Activated T-cell treated with anti-CD3 and anti-CD28 coated beads for 4 hours (primary cell): ENCODE data around the gene S1PR2.
A peak's percentile ranks its signal among the peaks of the same experiment; 100 is the strongest.
"Not testable (repeated sequence)": the region's sequence is repeated elsewhere in the genome, so short reads cannot be mapped to it uniquely, and the experiment has no call there.

Experiments
- DNase-seq: peaks from one replicate; pipeline ENCODE4 v3.0.0-alpha.2; 2020

Gene S1PR2

DNA sequence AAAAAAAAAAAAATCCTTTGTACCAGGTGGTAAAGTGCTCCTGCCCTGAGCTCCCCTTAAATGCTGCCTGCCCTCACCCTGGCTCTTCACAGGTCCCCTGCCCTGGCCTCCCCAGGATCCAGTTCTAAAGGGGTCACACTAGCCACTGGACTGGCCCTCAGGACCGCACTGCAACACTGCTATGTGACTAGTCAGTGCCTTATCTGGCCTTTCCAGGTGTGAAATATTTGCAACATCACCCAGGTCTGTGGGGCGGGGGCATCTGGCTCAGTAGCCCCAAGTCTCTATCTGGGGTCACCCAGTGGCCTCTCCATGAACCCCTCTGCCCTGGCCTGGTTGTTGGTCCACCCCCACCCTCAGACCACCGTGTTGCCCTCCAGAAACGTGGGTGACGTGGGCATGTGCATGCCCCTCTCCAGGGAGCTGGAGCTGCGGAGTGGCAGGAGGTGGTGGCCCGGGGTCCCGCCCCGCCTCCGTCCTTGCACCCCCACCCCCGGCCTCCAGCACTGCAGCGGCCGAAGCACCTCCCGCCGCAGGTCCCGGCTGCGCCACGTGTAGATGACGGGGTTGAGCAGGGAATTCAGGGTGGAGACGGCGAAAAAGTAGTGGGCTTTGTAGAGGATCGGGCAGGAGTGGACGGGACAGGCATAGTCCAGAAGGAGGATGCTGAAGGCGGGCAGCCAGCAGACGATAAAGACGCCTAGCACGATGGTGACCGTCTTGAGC is 7.5 kb downstream of the S1PR2 start:
- DNase-seq: no peak

GRCh38 chr19:10222201-10222890 is 8.8 kb downstream of the S1PR2 start:
- no peak for DNase-seq

GRCh38 chr19:10220695-10221094 is 10.4 kb downstream of the S1PR2 start:
- DNase-seq: no peak

GRCh38 chr19:10219678-10220077 is 11.5 kb downstream of the S1PR2 start:
- DNase-seq: no peak

DNA sequence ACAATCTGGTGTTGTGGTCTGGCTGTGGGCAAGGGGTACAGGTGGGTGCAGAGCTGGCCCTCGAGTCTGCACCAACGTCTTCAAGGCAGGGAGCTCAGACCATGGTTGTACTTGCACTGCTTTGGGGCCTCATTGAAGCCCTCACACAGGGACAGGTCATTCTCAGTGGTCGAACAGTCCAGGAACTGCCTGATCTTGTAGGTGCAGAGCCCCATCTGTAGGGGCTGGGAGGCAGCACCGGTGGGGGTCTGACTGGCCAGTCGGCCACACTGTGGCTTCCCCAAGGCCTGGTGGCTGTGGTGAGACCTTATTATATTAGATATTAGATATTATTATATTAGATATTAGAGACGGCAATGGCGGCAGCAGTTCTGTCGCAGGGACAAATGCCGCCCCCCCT is 14.0 kb downstream of the S1PR2 start:
- no peak for DNase-seq

DNA sequence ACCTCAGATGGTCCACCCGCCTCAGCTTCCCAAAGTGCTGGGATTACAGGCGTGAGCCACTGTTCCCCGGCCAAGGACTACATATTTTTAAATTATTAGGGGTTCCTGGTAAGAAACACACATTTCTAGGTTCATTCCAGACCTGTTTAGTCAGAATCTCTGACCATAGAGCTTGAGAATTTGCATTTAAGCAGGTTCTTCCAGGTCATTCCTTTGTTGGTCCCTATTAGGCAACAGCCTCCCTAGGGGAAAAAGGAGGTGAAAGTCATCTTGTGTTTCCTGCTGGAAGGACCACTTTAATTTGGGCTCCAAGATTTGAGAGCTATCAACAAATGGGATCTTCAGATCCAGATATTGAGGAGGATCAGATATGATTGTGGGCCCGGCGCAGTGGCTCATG is 16.3 kb downstream of the S1PR2 start:
- no peak for DNase-seq

GRCh38 chr19:10211691-10212090 is 19.4 kb downstream of the S1PR2 start:
- no peak for DNase-seq

- no peak for DNase-seq
These were observed 20.1 kb downstream of the S1PR2 start for GRCh38 chr19:10211061-10211460.

DNA sequence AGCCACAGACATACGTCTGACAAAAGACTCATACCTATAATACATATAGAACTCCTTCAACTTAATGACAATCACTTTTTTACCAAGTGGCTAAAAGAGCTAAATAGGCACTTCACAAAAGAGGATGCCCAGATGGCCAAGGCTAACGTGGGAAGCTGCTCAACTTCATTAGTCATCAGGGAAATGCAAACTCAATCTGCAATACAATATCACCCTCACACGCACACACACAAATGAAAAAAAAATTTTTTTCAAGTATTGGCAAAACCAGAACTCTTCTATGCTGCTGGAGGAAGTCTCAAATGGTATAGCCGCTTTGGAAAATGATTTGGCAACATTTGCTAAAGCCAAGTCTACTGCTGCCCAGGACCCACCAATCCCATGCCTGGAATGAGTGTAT is 21.8 kb downstream of the S1PR2 start:
- DNase-seq: no peak

DNA sequence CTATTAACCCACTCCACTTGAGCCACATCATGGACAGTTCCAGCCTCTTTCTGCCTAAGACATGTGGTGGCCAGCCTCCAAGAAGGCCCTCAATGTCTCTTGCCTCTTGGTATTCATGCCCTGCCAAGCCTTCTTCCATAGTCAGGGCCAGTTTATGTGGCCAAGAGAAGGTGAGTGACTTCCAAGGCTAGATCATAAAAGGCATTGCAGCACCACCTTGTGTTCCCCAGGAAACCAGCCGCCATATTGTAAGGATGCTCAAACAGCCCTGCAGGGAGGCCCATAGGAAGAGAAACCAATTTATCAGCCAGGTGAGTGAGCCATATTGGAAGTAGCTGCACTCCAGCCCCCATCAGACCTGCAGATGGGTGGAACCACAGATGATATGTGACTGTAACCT is 24.1 kb downstream of the S1PR2 start:
- DNase-seq: no peak

DNA sequence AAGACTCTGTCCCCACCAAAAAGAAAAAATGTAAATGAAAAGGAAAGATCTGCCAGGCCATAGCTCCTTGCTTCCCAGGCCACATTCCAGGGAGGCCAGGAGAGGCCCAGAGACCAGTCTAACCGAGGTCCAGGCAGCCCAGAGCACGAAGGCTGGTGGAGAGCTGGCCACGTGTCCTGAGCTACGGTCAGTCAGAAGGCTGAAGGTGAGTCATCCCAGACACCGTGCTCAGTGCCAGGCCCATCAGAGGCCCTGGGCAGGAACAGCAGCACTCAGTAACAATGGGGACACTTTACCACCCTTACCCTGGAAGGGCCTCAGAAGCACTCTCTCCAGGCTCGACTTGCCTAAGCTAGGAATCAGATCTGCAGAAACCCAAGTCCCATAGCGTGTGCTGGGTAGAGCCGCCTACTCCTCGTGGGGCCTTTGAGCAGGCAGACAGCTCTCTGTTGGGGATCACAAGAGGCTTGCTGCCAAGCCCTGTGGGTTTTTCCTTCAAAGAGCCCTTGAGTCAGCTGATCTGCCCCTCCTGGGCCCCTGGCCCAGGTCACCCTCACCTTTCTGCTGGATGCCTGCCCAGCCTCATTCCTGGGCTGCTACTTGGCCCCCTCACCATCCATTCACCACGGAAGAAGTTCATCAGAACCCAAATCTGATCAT is 24.8 kb downstream of the S1PR2 start:
- no peak for DNase-seq

- DNase-seq: no peak
These were observed 25.5 kb downstream of the S1PR2 start for GRCh38 chr19:10205636-10206035.

GRCh38 chr19:10203686-10204085 is 27.4 kb downstream of the S1PR2 start:
- no peak for DNase-seq

- no peak for DNase-seq
These were observed 30.0 kb downstream of the S1PR2 start for GRCh38 chr19:10201176-10201575.

DNA sequence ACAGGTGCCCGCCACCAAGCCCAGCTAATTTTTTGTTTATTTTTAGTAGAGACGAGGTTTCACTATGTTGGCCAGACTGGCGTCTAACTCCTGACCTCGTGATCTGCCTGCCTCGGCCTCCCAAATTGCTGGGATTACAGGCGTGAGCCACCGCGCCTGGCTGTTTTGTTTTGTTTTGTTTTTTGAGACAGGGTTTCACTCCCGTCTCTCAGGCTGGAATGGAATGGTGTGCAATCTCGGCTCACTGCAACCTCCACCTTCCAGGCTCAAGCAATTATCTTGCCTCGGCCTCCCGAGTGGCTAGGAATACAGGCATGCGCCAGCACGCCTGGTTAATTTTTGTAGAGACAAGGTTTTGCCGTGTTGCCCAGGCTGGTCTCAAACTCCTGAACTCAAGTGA is 31.0 kb downstream of the S1PR2 start:
- not testable (repeated sequence) for DNase-seq

DNA sequence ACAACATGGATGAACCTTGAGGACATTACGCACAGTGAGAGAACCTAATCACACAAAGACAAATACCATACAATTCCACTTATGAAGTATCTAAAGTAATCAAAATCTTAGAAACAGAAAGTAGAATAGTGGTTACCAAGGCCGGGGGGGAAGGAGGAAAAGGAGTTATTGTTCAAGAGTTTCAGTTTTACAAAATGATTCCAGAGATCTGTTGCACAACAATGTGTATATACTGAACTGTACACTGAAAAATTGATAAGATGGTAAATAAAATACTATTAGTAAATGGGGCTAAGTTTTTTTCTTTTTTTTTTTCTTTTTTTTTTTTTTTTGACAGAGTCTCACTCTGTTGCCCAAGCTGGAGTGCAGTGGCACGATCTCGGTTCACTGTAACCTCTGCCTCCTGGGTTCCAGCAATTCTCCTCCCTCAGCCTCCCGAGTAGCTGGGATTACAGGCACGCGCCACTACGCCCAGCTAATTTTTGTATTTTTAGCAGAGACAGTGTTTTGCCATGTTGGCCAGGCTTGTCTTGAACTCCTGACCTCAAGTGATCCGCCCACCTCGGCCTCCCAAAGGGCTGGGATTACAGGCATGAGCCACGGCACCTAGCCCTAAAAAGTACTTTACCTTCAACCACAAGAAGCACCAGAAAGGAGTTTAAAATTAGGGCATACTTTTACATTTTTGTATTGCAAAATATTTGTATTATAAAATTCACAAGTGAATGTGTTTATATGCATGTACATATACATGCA is 32.1 kb downstream of the S1PR2 start:
- DNase-seq: not testable (repeated sequence)

DNA sequence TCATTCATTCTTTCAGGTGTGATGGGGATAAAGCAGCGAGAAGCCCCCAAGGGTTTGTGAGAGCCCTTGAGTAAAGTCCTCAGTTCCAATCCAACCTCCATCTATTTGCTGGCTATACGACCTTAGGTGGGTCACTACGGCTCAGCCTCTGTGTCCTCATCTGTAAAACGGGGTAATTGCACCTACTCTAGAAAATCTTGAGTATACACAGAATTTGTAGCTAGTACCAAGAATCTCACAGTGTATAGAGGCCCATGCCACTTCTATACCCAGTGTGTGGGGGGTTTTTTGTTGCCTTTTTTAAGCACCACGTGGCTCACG is 36.0 kb downstream of the S1PR2 start:
- no peak for DNase-seq

- peak; percentile 95 for DNase-seq
These were observed 36.5 kb downstream of the S1PR2 start, which contains the start of gene DNMT1 for GRCh38 chr19:10194500-10195198. DNMT1 (minus strand) TSS chr19:10194953; CDS start chr19:10194899, 54 bp downstream.

DNA sequence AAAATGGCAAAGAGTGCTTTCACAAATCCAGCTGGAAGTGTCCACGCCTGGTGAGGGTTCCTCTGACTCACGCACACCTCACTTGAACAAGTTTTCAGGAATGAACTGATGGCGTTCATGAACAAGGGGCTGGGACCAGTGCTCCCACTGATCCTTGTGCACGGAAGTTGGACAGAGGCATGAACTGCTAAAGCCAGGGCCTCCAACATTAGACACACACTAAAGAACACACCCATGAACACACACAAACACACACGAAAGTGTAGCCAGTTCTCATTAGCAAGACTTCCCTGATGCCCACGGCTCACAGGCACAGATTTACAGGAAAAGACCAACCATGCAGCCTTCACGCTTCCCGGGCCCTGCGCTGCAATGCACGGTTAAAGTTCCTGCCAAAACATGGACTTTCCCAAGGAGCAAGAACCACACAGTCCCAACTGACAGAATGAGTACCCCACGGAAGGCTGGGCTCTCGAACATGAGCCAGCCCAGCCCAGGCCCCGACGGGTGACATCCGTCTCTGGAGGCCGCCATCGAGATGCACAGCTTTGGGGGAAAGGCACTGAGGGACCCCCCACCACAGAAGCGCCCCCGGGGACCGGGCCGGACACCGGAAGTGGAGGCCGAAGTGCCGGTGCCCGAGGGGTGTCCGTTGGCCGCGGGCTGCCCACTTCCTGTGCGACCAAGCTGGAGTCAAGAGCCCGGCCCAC is 37.2 kb downstream of the S1PR2 start:
- peak; percentile 2 for DNase-seq

GRCh38 chr19:10192922-10193321 is 38.2 kb downstream of the S1PR2 start:
- DNase-seq: no peak

DNA sequence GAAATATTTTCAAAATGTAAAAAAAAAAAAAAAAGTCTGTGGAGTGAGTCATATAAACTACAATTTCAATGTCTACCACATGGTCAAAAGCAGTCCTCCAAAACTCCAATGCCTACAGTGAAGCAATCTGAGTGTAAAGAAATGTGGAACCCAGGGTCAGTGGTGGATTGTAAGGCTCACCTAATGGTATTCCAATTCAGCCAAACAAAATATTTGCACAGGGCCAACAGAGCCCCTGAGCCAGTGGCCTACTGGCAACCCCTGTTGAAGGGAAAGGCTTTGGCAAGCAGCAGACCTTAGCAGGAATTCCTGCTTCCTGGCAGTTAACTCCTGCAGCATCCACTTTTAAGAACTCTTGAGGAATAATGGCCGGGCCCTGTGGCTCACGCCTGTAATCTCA is 39.8 kb downstream of the S1PR2 start:
- no peak for DNase-seq

DNA sequence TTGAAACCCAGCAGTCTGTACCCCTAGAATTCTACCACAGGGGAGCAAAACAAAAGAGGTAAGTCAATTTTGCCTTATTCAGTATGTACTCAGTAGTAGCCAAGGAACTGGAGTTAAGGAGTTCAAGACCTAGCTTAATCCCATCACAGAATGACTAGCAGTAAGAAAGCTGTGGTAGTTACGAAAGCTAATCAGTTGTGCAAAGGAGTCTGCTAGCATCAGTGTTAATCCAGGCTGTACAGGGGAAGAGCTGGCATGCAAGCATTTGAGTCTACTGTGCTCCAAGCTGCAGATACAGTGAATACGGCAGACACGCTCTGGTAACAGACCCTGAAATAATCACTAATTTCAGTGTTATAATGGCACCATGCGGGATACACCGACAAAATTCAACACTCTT is 41.1 kb downstream of the S1PR2 start:
- no peak for DNase-seq
